IMR-90 (cell line): ENCODE measurements around the gene EEPD1. TPM values are rescaled to one million over a fixed set of nuclear protein-coding genes. Genes with fewer than 3 reads are reported as not detected.

ENCODE experiments used
- ATAC-seq: fragments of 200-7000 bp; cut with Tn5 transposase; 2 replicates; pipeline ENCODE4 v1.9.1; 2020; ENCODE audit warnings: low read depth, mild to moderate bottlenecking, moderate library complexity
- BruUV-seq: library from RNA; stranded (reverse); fragments of 400-500 nt; replicated peaks from 2 replicates; lab custom pipeline; 2021; lab: Mats Ljungman, UMichigan
- CTCF ChIA-PET: fragments of 300-600 bp; formaldehyde crosslinking; extraction: SDS; loops from one replicate; lab custom pipeline; 2021; ENCODE audit warnings: antibody characterized with exemption; lab: Yijun Ruan, JAX
- POLR2A ChIA-PET: fragments of 300-600 bp; sonication (Branson Sonifier 250); formaldehyde crosslinking; loops from one replicate; lab custom pipeline; 2022; ENCODE audit warnings: antibody characterized with exemption; ENCODE audit not compliant: unreplicated experiment; lab: Charles Lee
- DNase-seq: peaks from one replicate; pipeline ENCODE4 v3.0.0; 2013
- H2AFZ ChIP-seq: replicated peaks from 2 replicates; pipeline ENCODE3; 2013; ENCODE audit warnings: low read length, mild to moderate bottlenecking; ENCODE audit not compliant: poor library complexity
- H2AK5ac ChIP-seq: 2 replicates; pipeline ENCODE4 v1.6.1; 2013; ENCODE audit warnings: low read depth, low read length, inconsistent platforms
- H2AK9ac ChIP-seq: replicated peaks from 2 replicates; pipeline ENCODE3; 2013; ENCODE audit warnings: mild to moderate bottlenecking, low read depth, low read length, moderate library complexity; ENCODE audit not compliant: poor library complexity
- H2BK120ac ChIP-seq: 2 replicates; pipeline ENCODE4 v1.6.1; 2013; ENCODE audit warnings: low read depth, low read length, inconsistent platforms
- H2BK15ac ChIP-seq: 3 replicates; pipeline ENCODE4 v1.6.1; 2013; ENCODE audit warnings: low read depth, low read length, inconsistent platforms
- H2BK20ac ChIP-seq: 2 replicates; pipeline ENCODE4 v1.6.1; 2013; ENCODE audit warnings: low read depth, mild to moderate bottlenecking, inconsistent platforms, low read length, moderate library complexity
- H2BK5ac ChIP-seq: 2 replicates; pipeline ENCODE4 v1.6.1; 2013; ENCODE audit warnings: mild to moderate bottlenecking, low read depth, low read length, inconsistent platforms; ENCODE audit not compliant: poor library complexity, severe bottlenecking
- H3K14ac ChIP-seq: replicated peaks from 2 replicates; pipeline ENCODE4 v1.6.1; 2013; ENCODE audit warnings: low read depth, low read length, inconsistent platforms
- H3K18ac ChIP-seq: 2 replicates; pipeline ENCODE4 v1.6.1; 2013; ENCODE audit warnings: low read depth, low read length, control low read depth
- H3K23ac ChIP-seq: 2 replicates; pipeline ENCODE4 v1.6.1; 2013; ENCODE audit warnings: low read depth, low read length, inconsistent platforms
- H3K27ac ChIP-seq: 2 replicates; pipeline ENCODE4 v1.5.1; 2013; ENCODE audit warnings: mild to moderate bottlenecking, control low read depth, low read length; ENCODE audit not compliant: insufficient read depth
- H3K27me3 ChIP-seq: 2 replicates; pipeline ENCODE4 v1.6.1; 2013; ENCODE audit warnings: low read length; ENCODE audit not compliant: control insufficient read depth, insufficient read depth
- H3K36me3 ChIP-seq: 2 replicates; pipeline ENCODE4 v1.6.1; 2013; ENCODE audit warnings: low read length, mixed read lengths; ENCODE audit not compliant: control insufficient read depth, insufficient read depth
- H3K4ac ChIP-seq: 2 replicates; pipeline ENCODE4 v1.6.1; 2013; ENCODE audit warnings: low read depth, low read length, inconsistent platforms
- H3K4me1 ChIP-seq: 2 replicates; pipeline ENCODE4 v1.6.1; 2013; ENCODE audit warnings: low read length, mixed read lengths; ENCODE audit not compliant: control insufficient read depth, insufficient read depth
- H3K4me2 ChIP-seq: 2 replicates; pipeline ENCODE4 v1.6.1; 2013; ENCODE audit warnings: low read depth, mild to moderate bottlenecking, control low read depth, low read length, moderate library complexity
- H3K4me3 ChIP-seq: 2 replicates; pipeline ENCODE4 v1.5.1; 2013; ENCODE audit warnings: low read depth, mild to moderate bottlenecking, control low read depth, low read length, moderate library complexity; ENCODE audit not compliant: insufficient read depth
- H3K56ac ChIP-seq: 2 replicates; pipeline ENCODE4 v1.6.1; 2013; ENCODE audit warnings: low read length, inconsistent platforms; ENCODE audit not compliant: insufficient read depth; ENCODE audit errors: extremely low read depth
- H3K79me1 ChIP-seq, 2 experiments: 2 replicates each; pipeline ENCODE4 v1.6.1; 2013; ENCODE audit warnings: low read length in 2 of 2, inconsistent platforms in 1 of 2, low read depth in 1 of 2
- H3K9ac ChIP-seq: 2 replicates; pipeline ENCODE4 v1.6.1; 2013; ENCODE audit warnings: low read depth, low read length, control low read depth
- H3K9me1 ChIP-seq: 2 replicates; pipeline ENCODE4 v1.6.1; 2013; ENCODE audit warnings: low read length, inconsistent platforms; ENCODE audit not compliant: insufficient read depth
- H3K9me3 ChIP-seq: 2 replicates; pipeline ENCODE4 v1.6.1; 2013; ENCODE audit warnings: low read length; ENCODE audit not compliant: control insufficient read depth, insufficient read depth
- H4K20me1 ChIP-seq: 2 replicates; pipeline ENCODE4 v1.6.1; 2013; ENCODE audit warnings: low read length, inconsistent platforms; ENCODE audit not compliant: insufficient read depth
- H4K5ac ChIP-seq: 2 replicates; pipeline ENCODE4 v1.6.1; 2013; ENCODE audit warnings: mild to moderate bottlenecking, low read depth, low read length, control low read depth
- H4K8ac ChIP-seq, 2 experiments: 2 replicates each; pipeline ENCODE4 v1.6.1; 2013; ENCODE audit warnings: low read depth in 2 of 2, low read length in 2 of 2, control low read depth in 1 of 2, inconsistent platforms in 1 of 2
- H4K91ac ChIP-seq: 2 replicates; pipeline ENCODE4 v1.6.1; 2013; ENCODE audit warnings: low read depth, low read length, inconsistent platforms; ENCODE audit not compliant: insufficient read depth
- BHLHE40 ChIP-seq: fragments of 150-350 bp; IDR thresholded peaks from 2 replicates; pipeline ENCODE4 v1.6.1; 2016; ENCODE audit warnings: mild to moderate bottlenecking, low read depth, low read length
- CEBPB ChIP-seq: IDR thresholded peaks from 2 replicates; pipeline ENCODE4 v1.6.1; 2012; ENCODE audit warnings: low read depth, low read length, improper control_type of control experiment
- CHD1 ChIP-seq: IDR thresholded peaks from 2 replicates; pipeline ENCODE4 v1.6.1; 2012; ENCODE audit warnings: low read depth, low read length, improper control_type of control experiment
- ELK1 ChIP-seq: fragments of 150-350 bp; IDR thresholded peaks from 2 replicates; pipeline ENCODE4 v1.6.1; 2016; ENCODE audit warnings: low read depth, mild to moderate bottlenecking, low read length, moderate library complexity, borderline replicate concordance
- FOS ChIP-seq: fragments of 150-350 bp; IDR thresholded peaks from 2 replicates; pipeline ENCODE4 v1.6.1; 2016; ENCODE audit warnings: low read depth, low read length
- MAFK ChIP-seq: IDR thresholded peaks from 2 replicates; pipeline ENCODE4 v1.6.1; 2012; ENCODE audit warnings: low read depth, low read length, improper control_type of control experiment
- MAZ ChIP-seq: IDR thresholded peaks from 2 replicates; pipeline ENCODE4 v1.6.1; 2012; ENCODE audit warnings: low read depth, mild to moderate bottlenecking, low read length, improper control_type of control experiment, moderate library complexity, borderline replicate concordance
- MXI1 ChIP-seq: IDR thresholded peaks from 2 replicates; pipeline ENCODE4 v1.6.1; 2012; ENCODE audit warnings: low read depth, mild to moderate bottlenecking, low read length, moderate library complexity, borderline replicate concordance
- NFE2L2 ChIP-seq: fragments of 150-350 bp; IDR thresholded peaks from 2 replicates; pipeline ENCODE4 v1.6.1; 2016; ENCODE audit warnings: low read depth, mild to moderate bottlenecking, low read length
- POLR2A ChIP-seq: IDR thresholded peaks from 2 replicates; pipeline ENCODE4 v1.6.1; 2012; ENCODE audit warnings: mild to moderate bottlenecking, low read depth, low read length
- RAD21 ChIP-seq: IDR thresholded peaks from 2 replicates; pipeline ENCODE4 v1.6.1; 2012; ENCODE audit warnings: low read length, improper control_type of control experiment
- RCOR1 ChIP-seq: IDR thresholded peaks from 2 replicates; pipeline ENCODE4 v1.6.1; 2012; ENCODE audit warnings: mild to moderate bottlenecking, low read length, improper control_type of control experiment; ENCODE audit not compliant: insufficient replicate concordance
- RFX5 ChIP-seq: IDR thresholded peaks from 2 replicates; pipeline ENCODE4 v1.8.0; 2012; ENCODE audit warnings: low read depth, mild to moderate bottlenecking, low read length, moderate library complexity
- SMC3 ChIP-seq: fragments of 150-350 bp; IDR thresholded peaks from 2 replicates; pipeline ENCODE4 v1.6.1; 2016; ENCODE audit warnings: low read depth, mild to moderate bottlenecking, antibody characterized with exemption, low read length, moderate library complexity
- USF2 ChIP-seq: fragments of 150-350 bp; IDR thresholded peaks from 2 replicates; pipeline ENCODE4 v1.6.1; 2017; ENCODE audit warnings: mild to moderate bottlenecking, antibody characterized with exemption, low read length, low read depth
- dilution Hi-C: fragments of 300-500 bp; cut with HindIII; formaldehyde crosslinking; loops from one replicate; pipeline ENCODE4 v1.14.3; 2018; ENCODE audit warnings: low sequenced_read_pairs; ENCODE audit not compliant: unreplicated experiment
- in situ Hi-C: fragments of 300-500 bp; cut with MboI; formaldehyde crosslinking; loops from 3 replicates; pipeline ENCODE4 v1.14.3; 2019; ENCODE audit warnings: low sequenced_read_pairs, inconsistent platforms, mixed read lengths
- intact Hi-C: fragments of 100-400 bp; cut with micrococcal nuclease; formaldehyde crosslinking; loops from 2 replicates; pipeline ENCODE4 v1.10.0; 2022
- polyA plus RNA-seq, 3 experiments: library from polyadenylated mRNA; depleted of rRNA; stranded (reverse); fragments of >200 nt; gene quantifications; 2 replicates each; pipeline ENCODE4 v1.2.3, GENCODE V29; 2012; ENCODE audit warnings: low replicate concordance in 1 of 3
- total RNA-seq: library from RNA; depleted of rRNA; stranded (reverse); fragments of >200 nt; gene quantifications from 2 replicates; pipeline ENCODE4 v1.2.3, GENCODE V29; 2012
- TF ChIP-seq, protein P1 (sequence below): conservative IDR thresholded peaks from 2 replicates; pipeline ENCODE4 v1.5.1; 2012; ENCODE audit warnings: mild to moderate bottlenecking, low read depth, low read length, improper control_type of control experiment

EEPD1 gene
- total and polyA plus RNA-seq, 2 of the 4 experiments (the other 2 are of a cell fraction): 7.3 to 15.2 TPM

GRCh38 chr7:36348256-36348655 is 195.2 kb downstream of the EEPD1 start:
- no peak overlapping the region for H2BK15ac ChIP-seq
- DNase-seq: peak; percentile 59
- ATAC-seq: peak; percentile 94
- H3K4me1 ChIP-seq: peaks cover 2% of the 10 kb centered on the region; the same call in 1 of the 2 replicates
- no peak overlapping the region for H3K4me3 ChIP-seq
- H4K5ac ChIP-seq: no peak overlapping the region
- H4K20me1 ChIP-seq: no peaks in the 10 kb centered on the region
- no peak overlapping the region for H3K4ac ChIP-seq
- H3K9me1 ChIP-seq: no peaks in the 10 kb centered on the region
- no peak overlapping the region for H4K91ac ChIP-seq
- H2BK20ac ChIP-seq: no peak overlapping the region
- CTCF ChIA-PET: interaction anchor here (0.7 kb wide), 1 partner anchor 19 kb away, joined by 3 read pairs; no protein-coding TSS in a partner anchor
- in situ Hi-C loops (loop anchor here (25.0 kb wide), 1 partner anchor 636 kb away; no protein-coding TSS in a partner anchor), dilution Hi-C loops (no loop called here), intact Hi-C loops (no loop called here)
- H2AK5ac ChIP-seq: no peak overlapping the region
- H3K9me3 ChIP-seq: no peaks in the 10 kb centered on the region
- no peak overlapping the region for H3K27ac ChIP-seq
- POLR2A ChIA-PET: no interaction called here
- no peak overlapping the region for H2BK120ac ChIP-seq
- H2AK9ac ChIP-seq: no peak overlapping the region
- H3K79me1 ChIP-seq: no peaks in the 10 kb centered on the region
- TF ChIP-seq POLR2A (no peak), CEBPB (no peak), MXI1 (no peak), CHD1 (no peak), RCOR1 (no peak), FOS (no peak), NFE2L2 (no peak), SMC3 (no peak), MAZ (no peak), RAD21 (no peak), USF2 (no peak), RFX5 (no peak), MAFK (no peak), ELK1 (no peak), BHLHE40 (no peak)
- TF ChIP-seq, protein P1, sequence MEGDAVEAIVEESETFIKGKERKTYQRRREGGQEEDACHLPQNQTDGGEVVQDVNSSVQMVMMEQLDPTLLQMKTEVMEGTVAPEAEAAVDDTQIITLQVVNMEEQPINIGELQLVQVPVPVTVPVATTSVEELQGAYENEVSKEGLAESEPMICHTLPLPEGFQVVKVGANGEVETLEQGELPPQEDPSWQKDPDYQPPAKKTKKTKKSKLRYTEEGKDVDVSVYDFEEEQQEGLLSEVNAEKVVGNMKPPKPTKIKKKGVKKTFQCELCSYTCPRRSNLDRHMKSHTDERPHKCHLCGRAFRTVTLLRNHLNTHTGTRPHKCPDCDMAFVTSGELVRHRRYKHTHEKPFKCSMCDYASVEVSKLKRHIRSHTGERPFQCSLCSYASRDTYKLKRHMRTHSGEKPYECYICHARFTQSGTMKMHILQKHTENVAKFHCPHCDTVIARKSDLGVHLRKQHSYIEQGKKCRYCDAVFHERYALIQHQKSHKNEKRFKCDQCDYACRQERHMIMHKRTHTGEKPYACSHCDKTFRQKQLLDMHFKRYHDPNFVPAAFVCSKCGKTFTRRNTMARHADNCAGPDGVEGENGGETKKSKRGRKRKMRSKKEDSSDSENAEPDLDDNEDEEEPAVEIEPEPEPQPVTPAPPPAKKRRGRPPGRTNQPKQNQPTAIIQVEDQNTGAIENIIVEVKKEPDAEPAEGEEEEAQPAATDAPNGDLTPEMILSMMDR: no peak
- H3K56ac ChIP-seq: no peak overlapping the region
- no peak overlapping the region for H3K14ac ChIP-seq
- H2AFZ ChIP-seq: no peak overlapping the region
- H3K18ac ChIP-seq: no peak overlapping the region
- BruUV-seq: no TSS peak
- no peaks in the 10 kb centered on the region for H3K36me3 ChIP-seq
- no peak overlapping the region for H4K8ac ChIP-seq
- H3K27me3 ChIP-seq: peaks cover 2% of the 10 kb centered on the region; the same call in 1 of the 2 replicates
- H3K9ac ChIP-seq: no peak overlapping the region
- no peak overlapping the region for H3K23ac ChIP-seq
- no peak overlapping the region for H3K4me2 ChIP-seq
- H2BK5ac ChIP-seq: no peak overlapping the region
